Neural cell (in vitro differentiated cells): Measurements from ENCODE around the gene ZRANB1.

Experiments
- EP300 ChIP-seq: fragments of 450-650 bp; conservative IDR thresholded peaks from 2 replicates; pipeline ENCODE4 v1.6.1; 2014; ENCODE audit warnings: antibody characterized with exemption, mild to moderate bottlenecking, moderate library complexity; ENCODE audit not compliant: poor library complexity, severe bottlenecking
- MXI1 ChIP-seq: fragments of 450-650 bp; conservative IDR thresholded peaks from 2 replicates; pipeline ENCODE4 v1.6.1; 2014; ENCODE audit warnings: antibody characterized with exemption, mild to moderate bottlenecking; ENCODE audit not compliant: poor library complexity, severe bottlenecking
- RAD21 ChIP-seq: fragments of 450-650 bp; conservative IDR thresholded peaks from 2 replicates; pipeline ENCODE4 v1.6.1; 2014; ENCODE audit warnings: antibody characterized with exemption, mild to moderate bottlenecking, moderate library complexity
- TAF1 ChIP-seq: IDR thresholded peaks from 2 replicates; pipeline ENCODE4 v1.6.1; 2012; ENCODE audit warnings: low read depth
- TF ChIP-seq, protein P1 (sequence below): fragments of 450-650 bp; IDR thresholded peaks from 2 replicates; pipeline ENCODE4 v1.5.1; 2014; ENCODE audit warnings: antibody characterized with exemption, mild to moderate bottlenecking, moderate library complexity; ENCODE audit not compliant: poor library complexity, severe bottlenecking

DNA sequence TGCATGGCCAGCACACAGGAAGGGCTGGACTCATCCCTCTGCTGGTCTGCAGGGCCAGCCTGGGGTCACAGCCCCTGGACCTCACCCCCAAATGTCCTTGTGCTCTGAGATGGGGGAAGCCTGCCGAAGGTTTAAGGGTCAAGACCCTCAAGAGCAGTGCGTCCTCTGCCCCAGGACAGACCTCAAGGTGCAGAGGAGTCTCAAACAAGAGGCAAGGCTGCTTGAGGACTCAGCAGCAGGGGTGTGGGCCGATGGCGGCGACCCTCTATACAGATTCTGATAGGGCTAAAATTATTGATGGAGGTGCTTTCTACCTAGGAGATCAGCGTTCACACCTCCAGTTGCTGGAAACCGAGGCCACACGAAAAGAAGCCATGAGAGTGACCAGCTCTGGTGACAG lies 80.7 kb downstream of the ZRANB1 start:
- TF ChIP-seq, protein P1, sequence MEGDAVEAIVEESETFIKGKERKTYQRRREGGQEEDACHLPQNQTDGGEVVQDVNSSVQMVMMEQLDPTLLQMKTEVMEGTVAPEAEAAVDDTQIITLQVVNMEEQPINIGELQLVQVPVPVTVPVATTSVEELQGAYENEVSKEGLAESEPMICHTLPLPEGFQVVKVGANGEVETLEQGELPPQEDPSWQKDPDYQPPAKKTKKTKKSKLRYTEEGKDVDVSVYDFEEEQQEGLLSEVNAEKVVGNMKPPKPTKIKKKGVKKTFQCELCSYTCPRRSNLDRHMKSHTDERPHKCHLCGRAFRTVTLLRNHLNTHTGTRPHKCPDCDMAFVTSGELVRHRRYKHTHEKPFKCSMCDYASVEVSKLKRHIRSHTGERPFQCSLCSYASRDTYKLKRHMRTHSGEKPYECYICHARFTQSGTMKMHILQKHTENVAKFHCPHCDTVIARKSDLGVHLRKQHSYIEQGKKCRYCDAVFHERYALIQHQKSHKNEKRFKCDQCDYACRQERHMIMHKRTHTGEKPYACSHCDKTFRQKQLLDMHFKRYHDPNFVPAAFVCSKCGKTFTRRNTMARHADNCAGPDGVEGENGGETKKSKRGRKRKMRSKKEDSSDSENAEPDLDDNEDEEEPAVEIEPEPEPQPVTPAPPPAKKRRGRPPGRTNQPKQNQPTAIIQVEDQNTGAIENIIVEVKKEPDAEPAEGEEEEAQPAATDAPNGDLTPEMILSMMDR: no peak
- TF ChIP-seq TAF1: no peak
- no peak for TF ChIP-seq EP300
- TF ChIP-seq RAD21: no peak
- TF ChIP-seq MXI1: no peak
